LNCaP clone FGC (cell line): ENCODE results near the gene EDA2R.

Source experiments
- DNase-seq: peaks from one replicate; pipeline ENCODE4 v3.0.0-alpha.2; 2011; ENCODE audit warnings: low read depth
- H3K4me3 ChIP-seq: 2 replicates; pipeline ENCODE4 v1.5.1; 2011; ENCODE audit warnings: mild to moderate bottlenecking, low read depth, low read length, control low read depth
- CTCF ChIP-seq: IDR thresholded peaks from 2 replicates; pipeline ENCODE4 v1.5.1; 2012; ENCODE audit warnings: mild to moderate bottlenecking; ENCODE audit not compliant: control insufficient read depth, insufficient read depth; ENCODE audit errors: extremely low read depth

EDA2R gene

GRCh38 chrX:66675541-66675940 lies 36.7 kb upstream of the EDA2R start:
- DNase-seq, result no peak
- no peak overlapping the region for H3K4me3 ChIP-seq
- TF ChIP-seq CTCF, result no peak

DNA sequence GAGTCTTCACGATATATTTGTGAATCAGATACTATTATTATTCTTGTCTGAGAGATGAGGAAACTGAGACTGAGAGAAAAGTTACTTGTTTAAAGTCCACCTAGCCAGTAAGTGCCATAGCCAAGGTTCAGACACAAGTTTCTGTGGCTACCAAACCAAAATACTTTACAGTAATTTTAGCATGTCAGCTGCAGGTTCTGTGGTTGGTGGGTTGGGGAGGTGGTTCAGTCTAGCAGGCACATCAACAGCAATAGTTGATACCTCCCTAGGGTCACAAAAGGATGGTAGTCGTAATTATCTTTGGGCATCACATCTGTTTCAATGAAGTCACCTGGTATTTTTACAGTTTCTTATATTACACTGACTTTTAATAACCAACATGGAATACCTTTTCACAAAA lies 35.6 kb upstream of the EDA2R start:
- TF ChIP-seq CTCF, result no peak
- DNase-seq, result no peak
- no peak overlapping the region for H3K4me3 ChIP-seq

- no peak for DNase-seq
- TF ChIP-seq CTCF, result no peak
- H3K4me3 ChIP-seq, result no peak overlapping the region
These were observed 33.2 kb upstream of the EDA2R start for GRCh38 chrX:66672106-66672505.

DNA sequence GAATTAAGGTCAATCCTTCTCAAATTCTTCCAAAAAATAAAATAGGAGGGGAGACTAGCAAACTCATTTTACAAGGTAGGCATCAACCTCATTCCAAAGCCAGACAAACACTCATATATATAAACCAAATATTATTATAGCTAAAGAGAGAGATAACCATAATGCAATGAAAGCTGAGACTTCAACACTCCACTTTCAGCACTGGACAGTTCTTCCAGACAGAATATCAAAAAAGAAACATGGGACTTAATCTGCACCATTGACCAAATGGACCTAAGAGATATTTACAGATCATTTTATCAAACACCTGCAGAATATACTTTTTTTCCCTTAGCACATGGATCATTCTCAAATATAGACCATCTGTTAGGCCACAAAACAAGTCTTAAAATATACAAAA lies 15.5 kb upstream of the EDA2R start:
- no peak for DNase-seq
- no peak overlapping the region for H3K4me3 ChIP-seq
- no peak for TF ChIP-seq CTCF

DNA sequence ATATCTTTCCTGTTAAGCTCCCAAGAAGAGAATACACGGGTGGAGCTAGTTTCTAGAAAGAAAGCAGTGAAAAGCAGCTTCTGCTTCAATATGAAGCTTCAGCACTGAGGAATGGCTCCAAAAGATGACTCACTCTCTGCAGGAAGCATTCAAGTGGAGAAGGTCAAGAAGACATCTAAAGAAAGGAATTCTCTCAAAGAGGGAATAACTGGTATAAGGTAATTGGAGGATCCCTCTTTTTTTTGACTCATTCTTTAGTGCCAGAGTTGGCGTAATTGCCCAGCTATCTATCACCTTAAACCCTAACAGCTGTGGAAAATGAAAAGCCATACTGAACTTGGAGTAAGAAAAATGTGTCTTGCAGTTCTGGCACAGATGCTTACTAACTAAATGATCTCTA lies 3.5 kb downstream of the EDA2R start:
- DNase-seq, result no peak
- no peak overlapping the region for H3K4me3 ChIP-seq
- no peak for TF ChIP-seq CTCF

- no peak for DNase-seq
- H3K4me3 ChIP-seq, result no peak overlapping the region
- TF ChIP-seq CTCF, result no peak
These were observed 4.6 kb downstream of the EDA2R start for GRCh38 chrX:66634272-66634671.

DNA sequence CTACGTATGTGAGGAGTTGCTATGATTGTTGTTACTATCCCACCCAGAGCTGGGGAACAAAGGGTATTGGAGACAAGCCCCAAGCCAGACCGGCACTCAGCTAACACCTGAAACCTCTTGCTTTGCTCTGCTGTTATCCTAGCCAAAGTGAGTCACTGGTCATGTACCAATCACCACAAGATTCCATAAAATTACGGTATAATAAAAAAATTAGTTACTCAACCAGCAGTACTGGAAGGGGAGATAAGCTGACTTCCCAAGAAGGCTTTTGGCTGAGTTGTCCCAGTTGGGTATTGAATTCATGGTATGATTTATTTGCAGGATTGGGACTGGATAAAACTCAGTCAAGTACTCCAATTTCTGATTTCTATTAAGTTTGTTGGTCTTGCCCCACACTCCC lies 5.3 kb downstream of the EDA2R start:
- TF ChIP-seq CTCF, result no peak
- no peak for DNase-seq
- H3K4me3 ChIP-seq, result no peak overlapping the region
